ENCODE data around the gene GPS2.
A peak's percentile ranks its signal among the peaks of the same experiment; 100 is the strongest.
"Not testable (repeated sequence)": the region's sequence is repeated elsewhere in the genome, so short reads cannot be mapped to it uniquely, and the experiment has no call there.

Gene GPS2

DNA sequence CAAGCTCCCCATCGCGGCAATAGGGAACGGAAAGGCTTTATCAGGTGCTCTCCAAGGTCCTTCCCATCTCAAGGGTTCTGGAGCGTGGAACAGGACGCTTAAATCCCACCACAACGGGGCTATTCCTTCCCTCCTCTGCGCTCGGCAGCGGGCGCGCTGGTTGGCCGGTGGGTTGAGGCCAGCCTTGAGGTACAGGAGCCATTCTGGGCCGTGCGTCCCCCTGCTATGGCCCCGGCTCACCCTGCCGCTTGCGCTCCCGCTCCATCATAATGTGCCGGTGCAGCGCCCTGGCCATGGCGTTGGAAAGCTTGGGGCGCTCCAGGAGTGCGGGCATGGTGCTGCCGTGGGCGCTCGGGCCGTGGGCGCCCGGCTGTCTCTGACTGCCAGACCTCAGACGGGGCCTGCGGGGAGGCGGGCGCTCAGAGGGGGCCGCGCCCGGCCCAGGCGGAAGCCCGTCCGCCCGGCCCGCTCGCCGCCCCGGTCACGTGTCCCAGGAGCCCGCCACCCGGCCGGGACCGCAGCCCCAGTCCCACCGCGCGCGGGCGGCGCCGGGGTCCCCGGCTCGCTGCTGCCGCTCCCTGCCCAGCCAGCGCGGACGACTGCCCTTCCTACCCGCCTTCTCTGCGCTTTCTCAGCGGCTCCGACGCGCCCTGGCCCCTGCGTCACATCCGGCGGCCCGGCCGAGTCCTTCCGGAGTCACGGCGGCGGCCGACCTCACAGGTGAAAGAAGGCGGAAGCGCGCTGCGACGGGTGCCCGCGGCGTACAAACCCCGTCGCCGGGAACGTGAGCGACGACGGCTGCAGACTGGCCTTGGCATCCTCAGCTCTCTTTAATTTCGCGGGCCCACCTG lies at the start of gene GPS2:
GPS2 (minus strand) TSS at position 642 of the 851 bp plus-strand sequence; CDS start at position 334, 308 bp downstream.
- peak; percentile 62 for DNase-seq

GRCh38 chr17:7363311-7363710 lies 48.2 kb upstream of the GPS2 start:
- no peak for DNase-seq

DNA sequence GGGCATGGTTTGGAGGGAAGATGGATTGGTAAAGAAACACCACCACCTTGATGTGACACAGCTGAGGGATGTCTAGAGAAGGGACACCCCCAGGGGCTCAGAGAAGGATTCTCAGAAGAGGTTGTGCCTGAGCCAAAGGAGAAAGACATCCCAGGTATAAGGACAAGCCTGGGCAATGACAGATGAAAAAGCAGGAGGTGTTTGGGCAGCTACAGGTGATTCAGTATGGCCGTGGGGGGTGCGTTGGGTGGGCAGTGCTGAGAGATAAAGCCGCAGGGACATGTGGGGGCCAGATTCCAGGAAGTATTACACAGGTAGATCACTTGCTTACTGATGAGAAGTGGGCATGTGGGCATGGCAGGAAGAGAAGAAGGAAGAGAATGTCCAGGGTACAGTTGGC lies 46.7 kb upstream of the GPS2 start:
- no peak for DNase-seq

DNA sequence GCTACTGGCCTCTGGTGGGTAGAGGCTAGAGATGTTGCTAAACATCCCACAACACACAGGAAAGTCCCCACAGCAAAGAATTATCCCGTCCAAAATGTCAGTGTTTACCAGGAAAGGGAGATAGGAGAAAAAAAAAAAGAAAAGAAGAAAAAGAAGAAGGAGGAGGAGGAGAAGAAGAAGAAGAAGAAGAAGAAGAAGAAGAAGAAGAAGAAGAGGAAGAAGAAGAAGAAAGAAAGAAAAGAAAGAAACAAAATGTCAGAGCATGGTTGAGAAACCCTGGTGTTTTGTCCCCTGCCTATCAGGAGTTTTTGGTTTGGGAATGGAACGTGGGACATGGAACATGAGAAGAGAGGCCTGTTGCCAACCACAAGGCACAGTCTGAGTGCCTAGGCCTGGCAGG lies 42.2 kb upstream of the GPS2 start:
- no peak for DNase-seq

GRCh38 chr17:7356756-7357155 lies 41.6 kb upstream of the GPS2 start:
- DNase-seq: no peak

DNA sequence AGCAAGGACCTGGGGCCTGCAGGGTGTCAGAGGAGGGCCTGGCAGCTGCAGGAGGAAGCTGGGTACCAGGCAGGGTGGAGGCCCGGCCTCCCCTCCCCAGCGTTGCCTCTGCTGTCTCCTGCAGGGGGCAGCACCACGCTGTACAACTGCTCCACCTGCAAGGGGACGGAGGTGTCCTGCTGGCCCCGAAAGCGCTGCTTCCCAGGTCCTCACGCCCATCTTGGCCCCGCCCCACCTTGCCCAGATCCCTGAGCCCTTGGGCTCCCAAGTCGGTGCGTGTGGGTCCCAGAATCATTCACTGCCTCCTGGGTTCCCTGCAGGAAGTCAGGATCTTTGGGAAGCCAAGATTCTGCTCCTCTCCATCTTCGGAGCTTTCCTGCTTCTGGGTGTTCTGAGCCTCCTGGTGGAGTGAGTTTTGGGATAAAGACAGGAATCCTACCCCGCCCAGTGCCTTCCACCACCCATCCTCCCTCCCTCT lies 41.0 kb upstream of the GPS2 start:
- peak; percentile 39 for DNase-seq

DNA sequence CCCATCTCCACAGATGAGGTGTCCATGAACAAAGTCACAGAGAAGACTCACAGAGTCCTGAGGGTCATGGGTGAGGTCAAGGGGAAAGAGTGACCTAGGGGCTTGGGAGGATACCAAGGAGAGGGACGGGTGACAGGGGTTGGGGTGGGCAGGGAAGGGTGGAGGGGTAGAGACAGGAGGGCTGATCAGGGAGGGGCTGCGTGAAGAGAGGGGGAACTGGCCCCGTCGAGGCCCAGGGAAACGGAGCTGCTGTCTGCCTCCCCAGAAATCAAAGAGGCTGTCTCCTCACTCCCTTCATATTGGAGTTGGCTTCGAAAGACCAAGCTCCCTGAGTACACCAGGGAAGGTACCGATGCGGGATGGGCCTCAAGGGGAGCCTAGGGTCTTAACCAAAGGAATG lies 40.4 kb upstream of the GPS2 start:
- DNase-seq: no peak

DNA sequence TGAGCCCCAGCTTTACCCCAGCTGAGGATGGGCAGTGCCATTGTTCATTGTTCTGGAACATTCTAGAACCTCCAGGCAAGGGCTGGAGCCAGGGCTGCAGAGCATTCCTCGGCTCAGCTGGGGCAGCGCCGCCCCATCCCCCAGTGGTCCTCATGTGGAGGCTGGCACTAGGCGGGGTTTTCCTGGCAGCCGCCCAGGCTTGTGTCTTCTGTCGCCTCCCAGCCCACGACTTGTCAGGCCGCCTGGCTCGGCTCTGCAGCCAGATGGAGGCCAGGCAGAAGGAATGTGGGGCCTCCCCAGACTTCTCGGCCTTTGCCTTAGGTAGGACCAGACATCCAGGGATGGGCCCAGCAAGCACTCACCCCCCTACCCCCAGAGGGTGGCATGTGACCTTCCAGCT lies 39.9 kb upstream of the GPS2 start, which contains the start of gene TMEM95:
TMEM95 (plus strand) TSS at position 104 of the 400 bp plus-strand sequence; CDS start at position 153, 49 bp downstream.
- DNase-seq: no peak

DNA sequence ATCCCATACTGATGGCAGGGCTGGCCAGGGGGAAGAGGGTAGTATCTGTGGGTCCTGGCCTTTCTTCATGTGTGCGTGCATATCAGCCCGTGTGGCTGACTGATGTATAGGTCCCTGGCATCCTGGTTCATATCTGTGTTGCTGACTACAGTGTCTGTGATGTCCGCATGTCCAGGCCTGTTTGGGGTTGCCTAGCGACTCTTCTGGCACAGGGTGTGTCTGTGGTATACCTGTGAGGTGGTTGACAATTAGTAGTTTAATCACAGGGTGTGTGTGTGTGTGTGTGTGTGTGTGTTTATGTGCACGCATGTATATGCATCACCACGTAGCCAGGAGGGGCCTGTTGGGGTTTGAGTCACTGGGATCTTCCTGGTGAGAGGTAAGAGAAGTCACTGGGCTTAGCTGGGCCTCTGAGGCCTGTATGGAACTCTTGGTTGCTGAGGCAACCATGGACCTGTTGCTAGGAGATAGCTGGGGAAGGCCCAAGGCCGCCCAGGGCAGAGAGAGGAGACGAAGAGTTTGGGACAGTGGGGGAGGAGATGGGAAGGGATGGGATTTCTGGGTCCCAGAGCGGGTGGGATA lies 39.2 kb upstream of the GPS2 start:
- DNase-seq: no peak

- no peak for DNase-seq
Measured at GRCh38 chr17:7352910-7353635, 37.9 kb upstream of the GPS2 start.

DNA sequence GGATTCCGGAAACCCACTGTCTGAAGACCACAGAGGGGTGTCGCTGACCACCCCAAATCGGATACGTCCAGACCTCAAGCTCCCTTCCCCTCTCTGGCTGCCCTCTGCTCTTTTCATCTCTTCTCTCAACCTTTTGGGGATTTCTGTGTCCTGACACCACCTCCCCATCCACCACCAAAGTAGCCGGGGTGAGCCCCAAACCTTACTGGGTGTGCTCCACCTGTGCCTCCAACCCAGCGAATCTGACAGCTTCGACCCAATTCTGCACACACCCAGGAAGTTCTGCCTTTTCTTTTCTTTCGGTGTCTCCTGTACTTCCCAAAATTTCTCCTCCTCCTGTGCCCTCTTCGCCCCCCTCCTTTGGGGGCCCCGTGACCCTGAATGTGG lies 37.3 kb upstream of the GPS2 start:
- no peak for DNase-seq

GRCh38 chr17:7351665-7352502 lies 36.7 kb upstream of the GPS2 start, which contains the start of gene KCTD11:
Gene KCTD11, plus strand, starts transcription at chr17:7352162.
- no peak for DNase-seq

GRCh38 chr17:7348478-7349242 lies 33.5 kb upstream of the GPS2 start:
- DNase-seq: no peak

- no peak for DNase-seq
Measured at GRCh38 chr17:7347630-7348477, 32.7 kb upstream of the GPS2 start.

DNA sequence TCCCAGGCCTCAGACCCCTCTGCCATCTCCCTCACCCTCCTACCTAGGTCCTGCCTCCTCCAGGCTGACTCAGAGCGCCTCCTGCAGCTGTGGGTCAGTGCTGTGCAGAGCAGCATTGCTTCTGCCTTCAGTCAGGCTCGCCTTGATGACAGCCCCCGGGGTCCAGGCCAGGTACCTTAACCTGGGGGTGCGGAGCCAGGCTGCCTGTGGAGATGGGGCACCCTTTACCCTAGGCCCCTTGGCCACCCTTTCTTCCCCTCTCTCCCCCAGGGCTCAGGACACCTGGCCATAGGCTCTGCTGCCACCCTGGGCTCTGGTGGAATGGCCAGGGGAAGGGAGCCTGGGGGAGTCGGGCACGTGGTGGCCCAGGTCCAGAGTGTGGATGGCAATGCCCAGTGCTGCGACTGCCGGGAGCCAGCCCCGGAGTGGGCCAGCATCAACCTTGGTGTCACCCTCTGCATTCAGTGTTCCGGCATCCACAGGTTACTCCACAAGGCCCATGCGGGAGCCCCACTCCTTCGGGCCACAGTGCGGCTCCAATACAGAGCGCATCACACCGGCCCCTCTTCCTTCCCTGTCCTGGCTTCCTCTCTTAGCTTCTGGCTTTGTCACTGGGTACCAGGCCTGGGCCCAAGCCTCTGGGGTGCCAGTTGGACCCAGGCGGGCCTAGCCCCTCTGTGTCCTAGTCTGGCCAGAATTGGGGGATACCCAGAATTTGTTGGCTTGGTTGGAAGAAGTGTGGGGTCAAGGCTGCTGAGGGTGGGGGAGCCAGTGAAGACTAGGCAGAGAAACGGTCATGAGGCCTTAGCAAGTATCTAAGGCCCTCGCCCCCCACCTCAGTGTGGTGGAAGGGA lies 31.8 kb upstream of the GPS2 start:
- DNase-seq: no peak

DNA sequence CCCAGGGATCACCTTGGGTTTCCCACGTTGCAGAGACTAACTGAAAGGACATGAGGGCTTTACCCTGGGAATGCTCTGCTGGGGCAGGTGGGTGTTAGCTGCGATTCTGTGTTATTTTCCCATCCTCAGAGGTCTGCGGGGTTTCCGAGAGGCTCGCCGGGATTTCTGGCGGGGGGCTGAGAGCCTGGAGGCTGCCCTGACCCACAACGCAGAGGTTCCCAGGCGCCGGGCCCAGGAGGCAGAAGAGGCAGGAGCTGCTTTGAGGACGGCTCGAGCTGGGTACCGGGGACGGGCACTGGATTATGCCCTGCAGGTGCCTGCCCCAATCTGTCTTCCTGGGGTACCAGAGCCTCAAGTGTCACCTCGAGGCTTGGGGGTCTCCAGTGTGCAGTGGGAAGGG lies 28.1 kb upstream of the GPS2 start:
- no peak for DNase-seq

- DNase-seq: no peak
Measured at GRCh38 chr17:7341842-7342241, 26.7 kb upstream of the GPS2 start.

- DNase-seq: no peak
Measured at GRCh38 chr17:7340179-7340578, 25.0 kb upstream of the GPS2 start.

GRCh38 chr17:7337600-7337999 lies 22.4 kb upstream of the GPS2 start:
- not testable (repeated sequence) for DNase-seq
